HG03439 (cell line): ENCODE data around the gene TFR2.

Experiments used
- ATAC-seq: cut with Tn5 transposase; IDR thresholded peaks from one replicate; pipeline ENCODE4 v1.9.1; 2021; ENCODE audit warnings: mild to moderate bottlenecking, moderate library complexity; ENCODE audit not compliant: unreplicated experiment

Gene TFR2

DNA sequence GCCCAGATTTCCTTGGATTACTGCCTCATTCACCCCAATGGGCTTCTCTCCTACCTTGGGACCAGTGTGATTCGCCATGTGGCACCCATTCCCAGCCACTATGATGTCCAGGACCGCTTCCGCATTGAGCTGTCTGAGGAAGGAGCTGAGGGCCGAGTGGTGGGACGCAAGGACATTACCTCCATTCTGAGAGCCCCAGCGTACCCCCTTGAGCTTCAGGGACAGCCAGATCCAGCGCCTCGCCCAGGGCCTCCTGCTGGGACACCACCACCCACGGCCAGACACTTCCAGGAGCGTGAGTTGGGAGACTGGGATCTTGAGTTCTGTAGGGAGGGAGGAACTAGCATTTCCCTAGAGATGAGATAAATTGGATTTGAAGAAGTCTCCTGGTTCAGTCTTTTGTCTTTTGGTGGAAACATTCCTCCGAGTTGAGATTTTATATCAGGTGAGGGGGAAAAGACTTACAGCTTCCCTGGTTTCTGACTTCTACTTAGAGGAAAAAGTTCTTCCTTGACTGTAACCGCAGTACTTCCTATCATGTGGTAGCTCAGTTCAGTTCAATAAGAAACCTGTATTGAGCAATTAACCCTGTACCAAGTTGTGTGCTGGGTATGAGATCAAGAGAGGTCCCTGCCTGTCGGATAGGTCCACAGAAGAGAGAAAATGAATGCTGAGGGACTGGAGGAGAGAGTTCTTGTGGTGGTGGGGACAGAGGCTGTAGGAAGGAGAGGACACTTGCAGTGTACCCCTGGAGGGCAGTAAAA, 27.8 kb downstream of the TFR2 start:
- ATAC-seq, result no peak

DNA sequence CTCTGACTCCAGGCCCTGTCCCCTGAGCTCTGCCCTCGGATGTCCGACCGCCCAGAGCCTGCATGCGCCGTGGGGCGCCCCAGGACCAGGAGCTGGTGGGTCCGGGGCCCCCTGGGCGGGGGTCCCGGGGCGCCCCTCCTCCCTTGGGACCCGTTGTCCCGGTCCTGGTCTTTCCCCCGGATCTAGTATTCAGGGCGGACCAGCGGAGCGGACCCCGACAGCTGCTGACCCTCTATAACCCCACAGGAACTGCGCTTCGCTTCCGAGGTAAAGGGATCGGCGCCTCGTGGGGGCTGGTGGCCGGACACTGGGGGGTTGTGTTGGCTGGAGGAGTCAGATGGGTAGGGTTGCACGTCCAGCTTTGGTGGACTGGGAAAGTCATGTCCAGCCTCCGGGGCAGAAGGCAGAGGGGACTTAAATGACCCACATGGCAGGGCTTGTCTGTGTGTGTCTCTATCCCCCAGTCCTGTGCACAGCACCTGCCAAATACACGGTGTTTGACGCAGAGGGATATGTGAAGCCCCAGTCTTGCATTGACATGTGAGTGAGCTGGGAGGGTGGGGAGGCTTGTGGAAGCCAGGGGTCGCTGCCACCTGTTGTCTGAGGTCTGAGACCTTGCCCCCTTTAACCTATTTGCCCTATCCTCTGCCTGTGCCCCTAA, 28.5 kb downstream of the TFR2 start:
- no peak for ATAC-seq

DNA sequence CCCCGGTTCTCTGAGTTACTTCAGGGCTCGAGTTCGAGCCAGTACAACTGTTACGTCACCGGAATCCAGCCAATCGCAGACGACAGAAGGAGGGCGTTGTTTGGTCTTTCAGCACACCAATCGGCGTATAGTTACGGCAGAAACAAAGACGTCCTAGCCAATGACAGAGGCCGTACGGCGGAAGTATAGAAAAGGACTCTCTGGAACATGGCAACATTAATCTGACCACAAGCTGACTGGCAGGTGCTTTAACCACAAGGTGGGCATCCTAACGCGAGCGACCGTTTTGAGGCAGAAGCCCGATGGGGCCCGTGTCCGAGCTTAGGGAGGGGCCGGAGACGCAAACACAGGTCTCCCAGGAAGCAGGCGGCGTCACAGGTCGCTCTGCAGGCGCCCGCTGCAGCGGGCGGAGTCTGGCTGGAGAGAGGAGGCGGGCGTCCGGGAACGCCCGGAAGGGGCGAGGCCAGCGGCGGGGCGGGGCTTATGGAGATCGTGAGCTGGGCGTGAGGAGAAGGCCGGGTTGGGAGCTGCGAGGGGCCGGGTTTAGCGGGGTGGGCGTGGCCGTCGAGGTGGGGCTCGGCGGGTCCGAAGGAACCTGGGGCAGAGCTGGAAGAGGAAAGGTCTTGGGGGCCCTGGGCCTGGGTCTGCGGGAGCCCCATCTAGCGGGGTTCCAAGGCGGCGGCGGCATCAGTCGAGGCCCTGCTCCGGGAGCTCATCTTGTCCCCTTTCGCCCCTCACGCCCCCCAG, 29.2 kb downstream of the TFR2 start, which contains the start of gene MOSPD3:
Gene MOSPD3 (plus strand): TSS at position 558 of the 747 bp plus-strand sequence. CDS start 252 bp downstream, outside the sequence.
- ATAC-seq, result peak; percentile 92

- ATAC-seq, result no peak
These were observed 31.4 kb downstream of the TFR2 start for GRCh38 chr7:100609958-100610357.

GRCh38 chr7:100607111-100607510, 34.2 kb downstream of the TFR2 start:
- no peak for ATAC-seq

GRCh38 chr7:100606313-100606712, 35.0 kb downstream of the TFR2 start:
- ATAC-seq, result no peak

- no peak for ATAC-seq
These were observed 36.1 kb downstream of the TFR2 start for GRCh38 chr7:100604976-100605911.

DNA sequence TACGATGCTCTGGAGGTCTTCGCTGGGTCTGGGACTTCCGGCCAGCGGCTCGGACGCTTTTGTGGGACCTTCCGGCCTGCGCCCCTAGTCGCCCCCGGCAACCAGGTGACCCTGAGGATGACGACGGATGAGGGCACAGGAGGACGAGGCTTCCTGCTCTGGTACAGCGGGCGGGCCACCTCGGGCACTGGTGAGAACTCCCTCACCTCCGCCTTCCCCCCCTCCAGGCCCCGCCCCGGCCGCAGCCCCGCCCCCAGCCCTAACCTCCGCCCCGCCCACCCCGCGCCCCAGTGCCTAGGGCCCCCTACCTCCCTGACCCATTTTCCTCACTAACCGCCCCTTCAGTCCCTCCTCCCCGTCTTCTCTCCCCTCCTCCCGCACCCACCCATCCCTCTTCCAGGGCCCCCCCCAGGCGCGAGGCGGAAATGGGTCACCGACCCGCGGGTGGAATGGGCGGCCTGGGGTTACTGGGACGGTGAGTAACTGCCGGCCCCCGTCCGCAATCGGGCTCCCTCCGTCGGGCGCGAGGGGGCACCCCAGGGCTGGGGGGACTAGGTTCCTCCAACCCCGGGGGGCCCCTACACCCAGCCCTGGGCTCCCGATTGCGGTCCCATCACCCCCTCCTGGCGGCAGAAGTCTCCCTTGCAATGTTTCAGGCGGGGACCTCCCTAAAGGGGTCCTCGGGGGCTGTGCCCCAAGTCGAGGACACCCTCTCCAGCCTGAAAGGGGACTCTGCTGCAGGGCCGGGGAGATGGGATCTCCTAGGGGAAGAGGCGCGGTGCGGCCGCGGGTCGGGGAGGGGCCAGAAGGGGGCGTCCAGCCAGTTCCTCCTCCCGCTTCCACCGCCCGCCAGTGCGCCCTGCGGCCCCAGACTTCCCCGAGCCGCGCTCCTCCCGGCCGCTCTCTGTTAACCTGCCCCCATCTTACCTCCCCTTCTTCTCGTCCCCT, 37.0 kb downstream of the TFR2 start:
- peak; percentile 49 for ATAC-seq

DNA sequence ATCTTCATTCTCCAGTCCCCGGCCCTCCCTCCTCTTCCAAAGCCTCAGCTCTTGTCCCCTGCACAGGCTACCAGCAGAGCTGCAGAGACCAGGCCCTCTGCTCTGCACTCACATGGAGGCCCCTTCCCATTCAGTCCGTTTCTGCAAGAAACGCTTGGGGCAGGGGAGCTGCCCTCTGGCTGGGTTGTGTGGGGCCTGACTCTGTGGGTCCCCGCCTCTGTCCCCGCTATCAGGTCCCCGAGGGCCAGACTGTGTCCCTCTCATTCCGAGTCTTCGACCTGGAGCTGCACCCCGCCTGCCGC, 37.7 kb downstream of the TFR2 start:
- no peak for ATAC-seq

- no peak for ATAC-seq
These were observed 38.2 kb downstream of the TFR2 start for GRCh38 chr7:100602889-100603725.

GRCh38 chr7:100600730-100601038, 40.7 kb downstream of the TFR2 start:
- ATAC-seq, result no peak

DNA sequence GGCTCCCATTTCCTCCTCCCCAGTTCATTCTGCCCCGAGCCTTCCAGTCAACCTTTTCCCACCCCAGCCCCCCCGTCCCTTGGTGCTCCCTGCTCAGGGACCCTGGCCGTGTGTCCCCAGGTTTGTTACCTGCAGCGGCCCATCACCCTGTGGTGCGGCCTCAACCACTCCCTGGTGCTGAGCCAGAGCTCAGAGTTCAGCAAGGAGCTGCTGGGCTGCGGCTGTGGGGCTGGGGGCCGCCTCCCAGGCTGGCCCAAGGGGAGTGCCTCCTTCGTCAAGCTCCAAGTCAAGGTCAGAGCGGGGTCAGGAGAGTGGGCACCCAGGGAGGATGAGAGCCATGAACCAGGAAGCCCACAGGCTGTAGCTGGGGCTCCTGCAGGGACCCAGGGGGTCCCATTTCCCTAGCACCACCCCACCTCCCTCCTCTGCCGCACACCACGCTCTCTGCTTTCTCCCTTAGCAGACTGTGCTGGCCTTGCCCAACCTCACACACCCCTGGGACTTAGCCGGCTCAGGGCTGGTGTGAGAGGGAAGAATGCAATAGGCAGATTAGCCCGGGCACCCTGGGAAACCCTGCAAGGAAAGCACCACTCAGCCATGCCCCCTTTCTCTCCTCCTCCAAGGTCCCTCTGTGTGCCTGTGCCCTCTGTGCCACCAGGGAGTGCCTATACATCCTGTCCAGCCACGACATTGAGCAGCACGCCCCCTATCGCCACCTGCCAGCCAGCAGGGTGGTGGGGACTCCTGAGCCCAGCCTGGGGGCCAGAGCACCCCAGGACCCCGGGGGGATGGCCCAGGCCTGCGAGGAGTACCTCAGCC, 41.2 kb downstream of the TFR2 start:
- ATAC-seq, result no peak

DNA sequence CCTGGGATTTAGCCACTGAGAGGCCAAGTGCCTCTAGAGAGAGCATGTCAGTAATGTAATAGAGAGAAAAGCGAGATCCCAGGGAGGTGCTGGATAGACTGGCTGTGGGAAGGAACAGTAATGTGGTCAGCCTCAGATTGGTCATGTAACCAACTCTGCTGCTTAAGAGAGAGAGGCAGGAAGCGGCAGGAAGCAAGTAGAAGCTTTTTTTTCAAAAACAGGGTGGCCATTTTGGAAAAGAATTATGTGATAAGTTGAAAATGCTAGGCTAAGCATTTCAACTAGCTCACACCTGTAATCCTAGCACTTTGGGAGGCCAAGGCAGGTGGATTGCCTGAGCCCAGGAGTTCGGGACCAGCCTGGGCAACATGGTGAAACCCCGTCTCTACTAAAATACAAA, 42.9 kb downstream of the TFR2 start:
- no peak for ATAC-seq

DNA sequence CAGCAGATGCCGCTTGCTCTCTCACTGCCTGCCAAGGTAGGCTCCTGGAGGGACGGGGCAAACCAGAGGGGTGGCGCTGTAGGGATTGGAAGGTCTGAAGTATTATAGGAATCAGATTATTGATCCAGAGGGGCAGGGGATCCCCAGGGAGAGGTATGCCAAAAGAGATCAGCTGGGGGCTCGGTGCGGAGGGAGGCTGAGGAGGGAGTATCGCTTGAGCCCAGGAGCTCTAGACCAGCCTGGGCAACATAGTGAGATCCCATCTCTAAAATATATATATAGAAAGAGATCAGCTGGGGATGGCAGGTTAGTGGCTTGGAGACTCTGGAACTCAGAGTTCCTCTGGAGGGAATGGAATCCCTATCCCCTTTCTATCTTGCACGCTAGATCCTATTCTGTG, 46.2 kb downstream of the TFR2 start:
- no peak for ATAC-seq

DNA sequence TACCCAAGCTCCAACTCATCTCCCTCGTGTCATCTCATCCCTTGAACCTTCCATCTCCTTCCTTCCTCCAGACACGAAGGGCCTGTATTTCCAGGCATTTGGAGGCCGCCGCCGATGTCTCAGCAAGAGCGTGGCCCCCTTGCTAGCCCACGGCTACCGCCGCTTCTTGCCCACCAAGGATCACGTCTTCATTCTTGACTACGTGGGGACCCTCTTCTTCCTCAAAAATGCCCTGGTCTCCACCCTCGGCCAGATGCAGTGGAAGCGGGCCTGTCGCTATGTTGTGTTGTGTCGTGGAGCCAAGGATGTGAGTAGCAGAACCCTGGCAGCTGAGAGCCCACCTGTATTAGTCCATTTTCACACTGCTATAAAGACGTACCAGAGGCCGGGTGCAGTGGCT, 49.8 kb downstream of the TFR2 start:
- ATAC-seq, result no peak

GRCh38 chr7:100590077-100590737, 51.1 kb downstream of the TFR2 start:
- ATAC-seq, result no peak

DNA sequence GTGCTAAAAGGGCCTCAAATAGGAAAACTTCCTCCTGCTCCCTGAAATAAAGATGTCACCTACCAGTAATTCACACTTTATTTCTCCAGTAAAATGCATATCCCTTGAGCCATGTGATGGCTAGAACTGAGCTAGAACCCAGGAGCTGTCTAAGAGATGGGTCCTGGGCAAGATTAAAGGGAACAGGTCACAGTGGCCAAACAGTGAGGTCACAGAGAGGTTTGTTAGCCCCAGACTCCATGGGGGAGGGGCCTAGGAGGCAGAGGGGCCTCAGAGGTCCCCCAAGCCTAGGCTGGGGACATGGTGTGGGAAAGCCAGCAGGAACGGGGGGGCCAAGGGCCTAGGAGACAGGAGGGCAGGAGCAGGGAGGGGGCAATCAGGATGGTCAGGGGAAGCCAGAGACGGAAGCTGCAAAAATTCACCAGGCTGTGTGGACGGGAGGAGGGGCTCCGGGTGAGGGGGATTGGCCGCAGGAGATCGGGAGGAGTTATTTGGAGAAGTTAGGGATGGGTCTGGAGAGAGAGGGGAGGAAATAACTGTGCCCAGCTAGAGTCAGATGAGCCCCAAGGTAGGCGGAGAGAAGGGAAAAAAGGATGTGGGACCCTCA, 51.9 kb downstream of the TFR2 start:
- ATAC-seq, result no peak
